Activated CD8-positive, alpha-beta memory T cell treated with anti-CD3 and anti-CD28 coated beads, Interleukin-2, amount 50 U/mL, for 24 hours (primary cell): ENCODE measurements around the gene VSX2.

Experiments used
- DNase-seq: peaks from one replicate; pipeline ENCODE4 v3.0.0-alpha.2; 2020; ENCODE audit errors: extremely low read depth

VSX2 gene

GRCh38 chr14:74302152-74302628, 62.9 kb downstream of the VSX2 start:
- no peak for DNase-seq

- DNase-seq: peak; percentile 78
Measured at GRCh38 chr14:74302634-74303569, 63.7 kb downstream of the VSX2 start, which contains the start of gene ABCD4. ABCD4 (minus strand) TSS chr14:74302934; CDS start chr14:74302912, 22 bp downstream.

- DNase-seq: no peak
Measured at GRCh38 chr14:74308695-74309094, 69.4 kb downstream of the VSX2 start.

GRCh38 chr14:74309125-74310022, 70.1 kb downstream of the VSX2 start:
- DNase-seq: no peak

- no peak for DNase-seq
Measured at GRCh38 chr14:74312161-74312560, 72.9 kb downstream of the VSX2 start.
